Fibroblast of peridontal ligament (primary cell): Measurements from ENCODE around the gene KLHL2.

Experiments
- DNase-seq: peaks from one replicate; pipeline ENCODE4 v3.0.0-alpha.2; 2010; ENCODE audit errors: extremely low read depth

The KLHL2 gene

GRCh38 chr4:165289423-165289785 lies 82.0 kb downstream of the KLHL2 start:
- DNase-seq = no peak

- DNase-seq = no peak
Measured at GRCh38 chr4:165293061-165293460, 85.7 kb downstream of the KLHL2 start.

- no peak for DNase-seq
Measured at GRCh38 chr4:165293927-165294649, 86.7 kb downstream of the KLHL2 start.

GRCh38 chr4:165294907-165295306 lies 87.5 kb downstream of the KLHL2 start:
- DNase-seq = no peak

- no peak for DNase-seq
Measured at GRCh38 chr4:165297626-165298025, 90.3 kb downstream of the KLHL2 start.

- DNase-seq = no peak
Measured at GRCh38 chr4:165299399-165300060, 92.2 kb downstream of the KLHL2 start.

- peak; percentile 60 for DNase-seq
Measured at GRCh38 chr4:165301833-165302232, 94.5 kb downstream of the KLHL2 start.

GRCh38 chr4:165302658-165303057 lies 95.3 kb downstream of the KLHL2 start:
- no peak for DNase-seq

GRCh38 chr4:165308166-165308565 lies 100.8 kb downstream of the KLHL2 start:
- no peak for DNase-seq

- DNase-seq = peak; percentile 83
Measured at GRCh38 chr4:165308606-165309005, 101.2 kb downstream of the KLHL2 start.

GRCh38 chr4:165309456-165309855 lies 102.1 kb downstream of the KLHL2 start:
- DNase-seq = no peak

GRCh38 chr4:165312506-165312905 lies 105.1 kb downstream of the KLHL2 start:
- peak; percentile 53 for DNase-seq

- no peak for DNase-seq
Measured at GRCh38 chr4:165319030-165319429, 111.7 kb downstream of the KLHL2 start.

GRCh38 chr4:165319509-165319908 lies 112.1 kb downstream of the KLHL2 start:
- no peak for DNase-seq

GRCh38 chr4:165324236-165324917 lies 117.0 kb downstream of the KLHL2 start:
- DNase-seq = no peak

GRCh38 chr4:165324918-165325304 lies 117.5 kb downstream of the KLHL2 start:
- no peak for DNase-seq

GRCh38 chr4:165325732-165326512 lies 118.6 kb downstream of the KLHL2 start:
- DNase-seq = peak; percentile 70

- DNase-seq = no peak
Measured at GRCh38 chr4:165326831-165327210, 119.5 kb downstream of the KLHL2 start.

GRCh38 chr4:165327211-165328100 lies 120.1 kb downstream of the KLHL2 start, which contains the start of gene MSMO1:
Gene MSMO1 (plus strand): TSS chr4:165327669. CDS start chr4:165333371, 5,702 bp downstream.
- peak; percentile 98 for DNase-seq

- no peak for DNase-seq
Measured at GRCh38 chr4:165328101-165328425, 120.7 kb downstream of the KLHL2 start.

- peak; percentile 19 for DNase-seq
Measured at GRCh38 chr4:165328708-165329107, 121.3 kb downstream of the KLHL2 start.
